Astrocyte (in vitro differentiated cells and primary cell): ENCODE results near the gene APBB1.

Experiments used
- EZH2 ChIP-seq: IDR thresholded peaks from 2 replicates; pipeline ENCODE4 v1.6.1; 2012; ENCODE audit warnings: mild to moderate bottlenecking, low read length, inconsistent platforms; ENCODE audit not compliant: insufficient read depth
- TF ChIP-seq, protein P1 (sequence below): IDR thresholded peaks from 2 replicates; pipeline ENCODE4 v1.5.1; 2011; ENCODE audit warnings: low read depth, mild to moderate bottlenecking, inconsistent platforms, low read length, moderate library complexity; ENCODE audit not compliant: insufficient read depth

DNA sequence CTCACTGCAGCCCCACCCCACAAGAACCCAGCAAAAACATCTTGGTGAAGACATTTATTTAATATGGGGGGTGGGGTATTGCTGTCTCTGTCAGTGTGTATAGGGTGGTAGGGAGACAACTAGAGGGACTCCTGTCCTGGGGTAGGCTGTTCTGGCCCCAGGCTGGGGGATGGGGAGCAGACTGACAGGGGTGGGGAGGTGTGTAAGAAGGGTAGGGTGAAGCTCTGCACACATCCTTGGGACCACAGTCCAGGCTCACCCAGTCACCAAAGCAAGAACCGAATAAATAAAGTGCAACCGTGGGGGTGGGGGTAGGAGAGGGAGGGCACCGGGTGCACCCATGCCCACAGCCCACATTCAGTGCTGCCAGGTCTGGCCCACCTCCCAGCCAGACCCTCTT lies 29.7 kb upstream of the APBB1 start:
- TF ChIP-seq, protein P1, sequence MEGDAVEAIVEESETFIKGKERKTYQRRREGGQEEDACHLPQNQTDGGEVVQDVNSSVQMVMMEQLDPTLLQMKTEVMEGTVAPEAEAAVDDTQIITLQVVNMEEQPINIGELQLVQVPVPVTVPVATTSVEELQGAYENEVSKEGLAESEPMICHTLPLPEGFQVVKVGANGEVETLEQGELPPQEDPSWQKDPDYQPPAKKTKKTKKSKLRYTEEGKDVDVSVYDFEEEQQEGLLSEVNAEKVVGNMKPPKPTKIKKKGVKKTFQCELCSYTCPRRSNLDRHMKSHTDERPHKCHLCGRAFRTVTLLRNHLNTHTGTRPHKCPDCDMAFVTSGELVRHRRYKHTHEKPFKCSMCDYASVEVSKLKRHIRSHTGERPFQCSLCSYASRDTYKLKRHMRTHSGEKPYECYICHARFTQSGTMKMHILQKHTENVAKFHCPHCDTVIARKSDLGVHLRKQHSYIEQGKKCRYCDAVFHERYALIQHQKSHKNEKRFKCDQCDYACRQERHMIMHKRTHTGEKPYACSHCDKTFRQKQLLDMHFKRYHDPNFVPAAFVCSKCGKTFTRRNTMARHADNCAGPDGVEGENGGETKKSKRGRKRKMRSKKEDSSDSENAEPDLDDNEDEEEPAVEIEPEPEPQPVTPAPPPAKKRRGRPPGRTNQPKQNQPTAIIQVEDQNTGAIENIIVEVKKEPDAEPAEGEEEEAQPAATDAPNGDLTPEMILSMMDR: no peak
- TF ChIP-seq EZH2: no peak
